ENCODE data around the gene GRPEL1.

The GRPEL1 gene

DNA sequence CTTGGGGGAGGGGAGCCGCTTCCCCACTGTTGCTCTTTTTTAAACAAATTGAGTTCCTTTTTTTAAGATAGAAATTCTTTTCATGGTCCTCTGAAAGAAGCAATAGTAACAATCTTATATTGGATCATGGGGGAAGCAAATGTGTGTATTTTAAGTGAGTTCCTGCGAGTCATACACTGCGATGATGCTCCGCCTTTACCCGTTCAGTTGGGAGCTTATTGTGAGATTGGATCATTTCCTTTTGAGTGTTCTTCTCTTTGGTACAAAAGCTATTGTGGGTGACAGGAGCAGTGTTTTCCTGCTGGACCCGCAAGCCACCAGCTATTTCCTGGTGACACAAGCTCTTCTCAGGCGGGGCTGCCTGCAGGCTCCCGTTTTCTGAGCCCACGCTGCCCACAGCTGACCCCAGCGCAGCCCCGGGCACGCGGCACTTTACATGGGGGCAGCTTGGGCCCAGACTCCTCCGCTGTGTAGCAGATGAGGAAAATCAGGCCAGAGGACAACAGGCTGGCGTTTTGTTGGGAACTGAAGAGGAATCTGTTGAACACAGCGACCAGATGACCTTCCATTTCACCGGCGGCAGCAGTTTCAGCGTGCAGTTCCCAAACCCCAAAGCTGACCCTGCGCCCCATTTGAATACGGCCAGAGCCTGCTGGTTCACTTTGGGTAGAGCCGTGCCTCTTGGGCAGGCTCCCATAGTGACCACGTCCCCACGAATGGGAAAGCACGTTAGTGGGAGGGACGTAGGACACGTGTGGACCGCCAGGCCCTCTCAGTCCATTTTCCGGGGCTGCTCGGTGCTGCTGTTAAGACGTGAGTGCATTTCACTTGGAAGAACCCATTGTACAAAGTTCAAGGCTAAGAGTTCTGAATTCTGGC, 12.5 kb downstream of the GRPEL1 start (continued):
- TF ChIP-seq ZNF785 (tag by site-specific recombination; IDR thresholded peaks at IDR 0.05) = no peak
- no peak for TF ChIP-seq ZNF302 (tag by site-specific recombination; IDR thresholded peaks at IDR 0.05; ENCODE audit: low read depth)
- TF ChIP-seq, protein P1, sequence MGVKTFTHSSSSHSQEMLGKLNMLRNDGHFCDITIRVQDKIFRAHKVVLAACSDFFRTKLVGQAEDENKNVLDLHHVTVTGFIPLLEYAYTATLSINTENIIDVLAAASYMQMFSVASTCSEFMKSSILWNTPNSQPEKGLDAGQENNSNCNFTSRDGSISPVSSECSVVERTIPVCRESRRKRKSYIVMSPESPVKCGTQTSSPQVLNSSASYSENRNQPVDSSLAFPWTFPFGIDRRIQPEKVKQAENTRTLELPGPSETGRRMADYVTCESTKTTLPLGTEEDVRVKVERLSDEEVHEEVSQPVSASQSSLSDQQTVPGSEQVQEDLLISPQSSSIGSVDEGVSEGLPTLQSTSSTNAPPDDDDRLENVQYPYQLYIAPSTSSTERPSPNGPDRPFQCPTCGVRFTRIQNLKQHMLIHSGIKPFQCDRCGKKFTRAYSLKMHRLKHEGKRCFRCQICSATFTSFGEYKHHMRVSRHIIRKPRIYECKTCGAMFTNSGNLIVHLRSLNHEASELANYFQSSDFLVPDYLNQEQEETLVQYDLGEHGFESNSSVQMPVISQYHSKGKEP (tag by site-specific recombination; IDR thresholded peaks at IDR 0.05) = no peak
- TF ChIP-seq ZNF112 (tag by site-specific recombination; IDR thresholded peaks at IDR 0.05) = no peak
- no peak for TF ChIP-seq ZNF239 (tag by site-specific recombination; IDR thresholded peaks at IDR 0.05)
- TF ChIP-seq, protein P2, sequence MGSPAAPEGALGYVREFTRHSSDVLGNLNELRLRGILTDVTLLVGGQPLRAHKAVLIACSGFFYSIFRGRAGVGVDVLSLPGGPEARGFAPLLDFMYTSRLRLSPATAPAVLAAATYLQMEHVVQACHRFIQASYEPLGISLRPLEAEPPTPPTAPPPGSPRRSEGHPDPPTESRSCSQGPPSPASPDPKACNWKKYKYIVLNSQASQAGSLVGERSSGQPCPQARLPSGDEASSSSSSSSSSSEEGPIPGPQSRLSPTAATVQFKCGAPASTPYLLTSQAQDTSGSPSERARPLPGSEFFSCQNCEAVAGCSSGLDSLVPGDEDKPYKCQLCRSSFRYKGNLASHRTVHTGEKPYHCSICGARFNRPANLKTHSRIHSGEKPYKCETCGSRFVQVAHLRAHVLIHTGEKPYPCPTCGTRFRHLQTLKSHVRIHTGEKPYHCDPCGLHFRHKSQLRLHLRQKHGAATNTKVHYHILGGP (tag by site-specific recombination; IDR thresholded peaks at IDR 0.05) = no peak
- TF ChIP-seq ZNF600 (tag by site-specific recombination; IDR thresholded peaks at IDR 0.05) = no peak
- no peak for TF ChIP-seq ZNF350 (tag by site-specific recombination; IDR thresholded peaks at IDR 0.05)
- no peak for TF ChIP-seq ZNF280D (tag by site-specific recombination; IDR thresholded peaks at IDR 0.05)

- peaks cover 0 to 67% of the 10 kb centered on the region in 2 experiments; a peak in 1 of 3 replicates for H3K36me3 ChIP-seq (ENCODE audit: control insufficient read depth in 2 of 2, insufficient read depth in 1 of 2, low read length in 2 of 2)
- no peak overlapping the region for H3K4me3 ChIP-seq (ENCODE audit: low read depth, low read length)
- peaks cover 3% of the 10 kb centered on the region; the same call in 1 of the 2 replicates for H3K4me1 ChIP-seq (ENCODE audit: control insufficient read depth, insufficient read depth, low read length)
- no peak overlapping the region for H3K27ac ChIP-seq (ENCODE audit: extremely low read depth, low read depth, low read length)
- CTCF ChIA-PET = interaction anchor here (0.8 to 1.2 kb wide), 2 partner anchors 9 to 17 kb away, joined by 3 read pairs; no protein-coding TSS in a partner anchor
- TF ChIP-seq KLF7 (tag by site-specific recombination; IDR thresholded peaks at IDR 0.05; ENCODE audit: borderline replicate concordance) (no peak), ZNF366 (tag by site-specific recombination; conservative IDR thresholded peaks at IDR 0.05) (no peak), ZNF121 (tag by site-specific recombination; IDR thresholded peaks at IDR 0.05) (no peak), GLIS1 (tag by site-specific recombination; IDR thresholded peaks at IDR 0.05) (no peak), ZNF585B (tag by site-specific recombination; IDR thresholded peaks at IDR 0.05) (no peak), PRDM1 (tag by site-specific recombination; IDR thresholded peaks at IDR 0.05) (no peak), ZNF146 (tag by site-specific recombination; IDR thresholded peaks at IDR 0.05) (no peak), ZNF112 (tag by site-specific recombination; IDR thresholded peaks at IDR 0.05) (no peak), ZNF548 (tag by site-specific recombination; IDR thresholded peaks at IDR 0.05) (no peak), ZNF501 (tag by site-specific recombination; IDR thresholded peaks at IDR 0.05) (no peak), ZNF785 (tag by site-specific recombination; IDR thresholded peaks at IDR 0.05) (no peak), ZBTB17 (tag by site-specific recombination; IDR thresholded peaks at IDR 0.05) (no peak)
- TF ChIP-seq, protein P3, sequence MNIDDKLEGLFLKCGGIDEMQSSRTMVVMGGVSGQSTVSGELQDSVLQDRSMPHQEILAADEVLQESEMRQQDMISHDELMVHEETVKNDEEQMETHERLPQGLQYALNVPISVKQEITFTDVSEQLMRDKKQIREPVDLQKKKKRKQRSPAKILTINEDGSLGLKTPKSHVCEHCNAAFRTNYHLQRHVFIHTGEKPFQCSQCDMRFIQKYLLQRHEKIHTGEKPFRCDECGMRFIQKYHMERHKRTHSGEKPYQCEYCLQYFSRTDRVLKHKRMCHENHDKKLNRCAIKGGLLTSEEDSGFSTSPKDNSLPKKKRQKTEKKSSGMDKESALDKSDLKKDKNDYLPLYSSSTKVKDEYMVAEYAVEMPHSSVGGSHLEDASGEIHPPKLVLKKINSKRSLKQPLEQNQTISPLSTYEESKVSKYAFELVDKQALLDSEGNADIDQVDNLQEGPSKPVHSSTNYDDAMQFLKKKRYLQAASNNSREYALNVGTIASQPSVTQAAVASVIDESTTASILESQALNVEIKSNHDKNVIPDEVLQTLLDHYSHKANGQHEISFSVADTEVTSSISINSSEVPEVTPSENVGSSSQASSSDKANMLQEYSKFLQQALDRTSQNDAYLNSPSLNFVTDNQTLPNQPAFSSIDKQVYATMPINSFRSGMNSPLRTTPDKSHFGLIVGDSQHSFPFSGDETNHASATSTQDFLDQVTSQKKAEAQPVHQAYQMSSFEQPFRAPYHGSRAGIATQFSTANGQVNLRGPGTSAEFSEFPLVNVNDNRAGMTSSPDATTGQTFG (tag by site-specific recombination; IDR thresholded peaks at IDR 0.05; ENCODE audit: borderline replicate concordance) = no peak
- TF ChIP-seq, protein P4, sequence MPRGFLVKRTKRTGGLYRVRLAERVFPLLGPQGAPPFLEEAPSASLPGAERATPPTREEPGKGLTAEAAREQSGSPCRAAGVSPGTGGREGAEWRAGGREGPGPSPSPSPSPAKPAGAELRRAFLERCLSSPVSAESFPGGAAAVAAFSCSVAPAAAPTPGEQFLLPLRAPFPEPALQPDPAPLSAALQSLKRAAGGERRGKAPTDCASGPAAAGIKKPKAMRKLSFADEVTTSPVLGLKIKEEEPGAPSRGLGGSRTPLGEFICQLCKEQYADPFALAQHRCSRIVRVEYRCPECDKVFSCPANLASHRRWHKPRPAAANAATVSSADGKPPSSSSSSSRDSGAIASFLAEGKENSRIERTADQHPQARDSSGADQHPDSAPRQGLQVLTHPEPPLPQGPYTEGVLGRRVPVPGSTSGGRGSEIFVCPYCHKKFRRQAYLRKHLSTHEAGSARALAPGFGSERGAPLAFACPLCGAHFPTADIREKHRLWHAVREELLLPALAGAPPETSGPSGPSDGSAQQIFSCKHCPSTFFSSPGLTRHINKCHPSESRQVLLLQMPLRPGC (tag by site-specific recombination; IDR thresholded peaks at IDR 0.05) = no peak
- no peaks in the 10 kb centered on the region for H3K9me3 ChIP-seq (ENCODE audit: control insufficient read depth, insufficient read depth, low read depth, low read length)
- POLR2A ChIA-PET = interaction anchor here (0.9 to 1.6 kb wide), 2 partner anchors 13 to 14 kb away, joined by 3 to 8 read pairs; partner anchors contain the start of gene GRPEL1
Observed at GRCh38 chr4:7054106-7054880, 13.6 kb downstream of the GRPEL1 start.

All from HEK293 (cell line).